Upper lobe of right lung (tissue), 1 donor: Measurements from ENCODE around the gene ZNF100. TPM values are rescaled to one million over a fixed set of nuclear protein-coding genes. Genes with fewer than 3 reads are reported as not detected.
"Not testable (repeated sequence)": the region's sequence is repeated elsewhere in the genome, so short reads cannot be mapped to it uniquely, and the experiment has no call there.

Experiments
- ATAC-seq: fragments of 200-7000 bp; cut with Tn5 transposase; one replicate; pipeline ENCODE4 v1.9.1; 2020; ENCODE audit warnings: mild to moderate bottlenecking, moderate library complexity
- DNase-seq: peaks from one replicate; pipeline ENCODE4 v3.0.0-alpha.2; 2020
- H3K27ac ChIP-seq: fragments of 200-600 bp; one replicate; pipeline ENCODE4 v1.8.0; 2022
- H3K27me3 ChIP-seq: fragments of 200-600 bp; one replicate; pipeline ENCODE4 v1.8.0; 2022; ENCODE audit warnings: mild to moderate bottlenecking
- H3K36me3 ChIP-seq: fragments of 200-600 bp; one replicate; pipeline ENCODE4 v1.8.0; 2022
- H3K4me1 ChIP-seq: fragments of 200-600 bp; one replicate; pipeline ENCODE4 v1.8.0; 2022
- H3K4me3 ChIP-seq: fragments of 200-600 bp; one replicate; pipeline ENCODE4 v1.8.0; 2022; ENCODE audit warnings: mild to moderate bottlenecking
- H3K9me3 ChIP-seq: fragments of 200-600 bp; one replicate; pipeline ENCODE4 v1.8.0; 2022
- CTCF ChIP-seq: fragments of 200-600 bp; IDR thresholded peaks from one replicate; pipeline ENCODE4 v1.8.0; 2022; ENCODE audit warnings: antibody characterized with exemption
- intact Hi-C: fragments of 100-400 bp; cut with DNase I; formaldehyde crosslinking; loops from one replicate; pipeline ENCODE4 v1.11.0; 2022
- total RNA-seq: library from RNA; stranded (reverse); fragmentation: NEBNext Ultra II Directional; extraction: Animal tissue kit (Norgen Biotek cat#: 25700); gene quantifications from one replicate; pipeline ENCODE4 v1.2.1, GENCODE V29; 2021
- donor health status: DM: no; HTN: yes; CAD: no; lungs with severe emphysema.

The ZNF100 gene
- total RNA-seq, 1 donor from 2014 or later = 14.5 TPM

- intact Hi-C loops = no loop called here
Measured at GRCh38 chr19:21677696-21678418, 89.5 kb downstream of the ZNF100 start.

GRCh38 chr19:21674454-21674853, 92.9 kb downstream of the ZNF100 start:
- H3K27me3 ChIP-seq = no peaks in the 10 kb centered on the region
- H3K4me3 ChIP-seq = no peak overlapping the region
- intact Hi-C loops = no loop called here
- no peak for TF ChIP-seq CTCF
- no peak overlapping the region for H3K27ac ChIP-seq
- no peaks in the 10 kb centered on the region for H3K36me3 ChIP-seq
- H3K9me3 ChIP-seq = no peaks in the 10 kb centered on the region
- DNase-seq (no peak), ATAC-seq (no peak)
- H3K4me1 ChIP-seq = no peaks in the 10 kb centered on the region

More at GRCh38 chr19:21677696-21678418, 89.5 kb downstream of the ZNF100 start:
- Histone ChIP-seq H3K4me1 (no peaks in the 10 kb centered on the region), H3K27ac (no peak overlapping the region), H3K27me3 (no peaks in the 10 kb centered on the region), H3K4me3 (no peak overlapping the region), H3K9me3 (no peaks in the 10 kb centered on the region), H3K36me3 (no peaks in the 10 kb centered on the region)
- no peak for TF ChIP-seq CTCF
- ATAC-seq (peak; percentile 25), DNase-seq (no peak)

GRCh38 chr19:21673479-21673878, 93.9 kb downstream of the ZNF100 start:
- H3K36me3 ChIP-seq, DNase-seq, ATAC-seq, H3K4me1 ChIP-seq, H3K9me3 ChIP-seq, H3K27ac ChIP-seq, H3K27me3 ChIP-seq, H3K4me3 ChIP-seq, intact Hi-C loops: not testable (repeated sequence)

Other genes with a start within 250 kb of the ZNF100 start
- gene ZNF43, start 68.6 kb upstream of the ZNF100 start, total RNA-seq = 12.9 TPM
- gene ZNF208, start 243.4 kb upstream of the ZNF100 start, total RNA-seq = 6.3 TPM